Hematopoietic multipotent progenitor cell treated with erythropoietin and hydrocortisone succinate and interleukin-3 and kit ligand, for 15 days (in vitro differentiated cells): ENCODE results near the gene NCOA3.
"Not testable (repeated sequence)": the region's sequence is repeated elsewhere in the genome, so short reads cannot be mapped to it uniquely, and the experiment has no call there.

ENCODE experiments used
- DNase-seq: peaks from one replicate; pipeline ENCODE4 v3.0.0-alpha.2; 2015; ENCODE audit warnings: low spot score

The NCOA3 gene

GRCh38 chr20:47540443-47541354 lies 39.0 kb downstream of the NCOA3 start:
- DNase-seq: no peak

- no peak for DNase-seq
Measured at GRCh38 chr20:47541355-47541922, 39.8 kb downstream of the NCOA3 start.

DNA sequence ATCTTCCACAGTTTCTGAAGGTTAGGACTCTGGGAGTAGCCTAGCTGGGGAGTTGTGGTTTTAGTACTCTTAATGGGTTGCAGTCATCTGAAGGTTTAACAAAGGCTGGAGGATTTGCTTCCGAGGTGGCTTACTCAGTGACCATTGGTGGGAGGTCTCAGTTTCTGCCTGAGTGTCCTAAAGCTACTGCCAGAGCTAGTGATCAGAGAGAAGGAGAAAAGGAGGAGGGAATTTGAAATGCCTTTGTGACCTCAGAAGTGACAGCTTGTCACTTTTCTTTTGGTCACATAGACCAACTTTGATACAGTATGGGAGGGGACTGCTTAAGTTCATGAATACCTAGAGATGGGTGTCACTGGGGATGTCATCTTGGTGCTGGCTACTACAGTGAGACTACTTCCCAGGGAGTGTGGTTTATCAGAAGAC lies 41.3 kb downstream of the NCOA3 start:
- DNase-seq: no peak

- no peak for DNase-seq
Measured at GRCh38 chr20:47544240-47544639, 42.6 kb downstream of the NCOA3 start.

- no peak for DNase-seq
Measured at GRCh38 chr20:47544852-47545251, 43.2 kb downstream of the NCOA3 start.

GRCh38 chr20:47545499-47545898 lies 43.8 kb downstream of the NCOA3 start:
- DNase-seq: no peak

- no peak for DNase-seq
Measured at GRCh38 chr20:47546184-47547033, 44.7 kb downstream of the NCOA3 start.

DNA sequence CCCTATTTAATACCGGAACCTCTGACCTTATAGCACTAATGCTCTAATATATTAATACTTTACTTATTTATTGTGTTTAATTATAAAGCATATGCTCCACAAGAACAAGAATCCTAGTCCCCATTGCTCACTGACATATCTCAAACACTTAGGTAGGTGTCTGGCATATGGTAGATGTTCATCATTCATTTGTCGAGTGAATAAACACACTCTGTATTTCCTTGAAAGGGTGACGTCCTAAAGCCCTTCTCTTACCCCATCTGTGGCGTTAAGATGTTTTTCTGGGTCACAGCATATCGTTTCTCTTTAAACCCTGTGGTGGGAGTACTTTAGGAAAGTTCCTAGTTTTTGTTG lies 45.3 kb downstream of the NCOA3 start:
- no peak for DNase-seq

GRCh38 chr20:47549671-47550070 lies 48.0 kb downstream of the NCOA3 start:
- no peak for DNase-seq

GRCh38 chr20:47551222-47551621 lies 49.5 kb downstream of the NCOA3 start:
- no peak for DNase-seq

GRCh38 chr20:47551841-47552240 lies 50.2 kb downstream of the NCOA3 start:
- no peak for DNase-seq

DNA sequence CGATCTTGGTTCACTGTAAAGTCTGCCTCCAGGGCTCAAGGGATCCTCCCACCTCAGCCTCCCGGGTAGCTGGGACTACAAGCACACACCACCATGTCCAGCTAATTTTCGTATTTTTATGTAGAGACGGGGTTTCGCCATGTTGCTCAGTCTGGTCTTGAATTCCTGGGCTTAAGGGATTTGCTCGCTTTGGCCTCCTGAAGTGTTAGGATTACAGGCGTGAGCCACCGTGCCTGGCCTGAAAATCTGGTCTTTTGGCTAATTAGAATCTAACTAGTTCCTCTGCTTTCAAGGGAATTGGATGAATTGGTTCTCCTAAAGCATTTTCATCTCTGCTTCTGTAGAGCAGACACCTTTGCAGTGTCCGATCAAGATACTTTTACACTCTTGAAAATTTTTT lies 51.3 kb downstream of the NCOA3 start:
- DNase-seq: no peak

DNA sequence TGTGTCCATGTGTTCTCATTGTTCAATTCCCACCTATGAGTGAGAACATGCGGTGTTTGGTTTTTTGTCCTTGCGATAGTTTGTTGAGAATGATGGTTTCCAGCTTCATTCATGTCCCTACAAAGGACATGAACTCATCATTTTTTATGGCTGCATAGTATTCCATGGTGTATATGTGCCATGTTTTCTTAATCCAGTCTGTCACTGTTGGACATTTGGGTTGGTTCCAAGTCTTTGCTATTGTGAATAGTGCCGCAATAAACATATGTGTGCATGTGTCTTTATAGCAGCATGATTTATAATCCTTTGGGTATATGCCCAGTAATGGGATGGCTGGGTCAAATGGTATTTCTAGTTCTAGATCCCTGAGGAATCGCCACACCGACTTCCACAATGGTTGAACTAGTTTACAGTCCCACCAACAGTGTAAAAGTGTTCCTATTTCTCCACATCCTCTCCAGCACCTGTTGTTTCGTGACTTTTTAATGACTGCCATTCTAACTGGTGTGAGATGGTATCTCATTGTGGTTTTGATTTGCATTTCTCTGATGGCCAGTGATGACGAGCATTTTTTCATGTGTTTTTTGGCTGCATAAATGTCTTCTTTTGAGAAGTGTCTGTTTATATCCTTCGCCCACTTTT lies 52.0 kb downstream of the NCOA3 start:
- not testable (repeated sequence) for DNase-seq

DNA sequence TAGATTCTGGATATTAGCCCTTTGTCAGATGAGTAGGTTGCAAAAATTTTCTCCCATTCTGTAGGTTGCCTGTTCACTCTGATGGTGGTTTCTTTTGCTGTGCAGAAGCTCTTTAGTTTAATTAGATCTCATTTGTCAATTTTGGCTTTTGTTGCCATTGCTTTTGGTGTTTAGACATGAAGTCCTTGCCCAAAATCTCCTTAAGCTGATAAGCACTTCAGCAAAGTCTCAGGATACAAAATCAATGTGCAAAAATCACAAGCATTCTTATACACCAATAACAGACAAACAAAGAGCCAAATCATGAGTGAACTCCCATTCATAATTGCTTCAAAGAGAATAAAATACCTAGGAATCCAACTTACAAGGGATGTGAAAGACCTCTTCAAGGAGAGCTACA lies 52.6 kb downstream of the NCOA3 start:
- DNase-seq: not testable (repeated sequence)

- DNase-seq: no peak
Measured at GRCh38 chr20:47557218-47557617, 55.5 kb downstream of the NCOA3 start.

DNA sequence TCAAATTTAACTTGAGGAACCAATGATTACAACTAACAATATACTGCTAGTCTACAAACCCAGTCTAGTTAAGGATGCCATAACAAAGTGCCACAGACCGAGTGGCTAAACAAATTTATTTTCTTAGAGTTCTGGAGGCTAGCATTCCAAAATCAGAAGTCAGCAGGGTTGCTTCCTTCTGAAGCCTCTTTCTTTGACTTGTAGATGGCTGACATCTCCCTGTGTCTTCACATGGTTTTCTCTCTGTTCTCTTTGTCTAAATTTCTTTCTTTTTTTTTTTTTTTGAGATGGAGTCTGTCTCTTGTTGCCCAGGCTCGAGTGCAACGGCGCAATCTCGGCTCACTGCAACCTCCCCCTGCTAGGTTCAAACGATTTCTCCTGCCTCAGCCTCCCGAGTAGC lies 56.1 kb downstream of the NCOA3 start:
- DNase-seq: no peak

GRCh38 chr20:47558295-47559066 lies 56.8 kb downstream of the NCOA3 start:
- DNase-seq: no peak

DNA sequence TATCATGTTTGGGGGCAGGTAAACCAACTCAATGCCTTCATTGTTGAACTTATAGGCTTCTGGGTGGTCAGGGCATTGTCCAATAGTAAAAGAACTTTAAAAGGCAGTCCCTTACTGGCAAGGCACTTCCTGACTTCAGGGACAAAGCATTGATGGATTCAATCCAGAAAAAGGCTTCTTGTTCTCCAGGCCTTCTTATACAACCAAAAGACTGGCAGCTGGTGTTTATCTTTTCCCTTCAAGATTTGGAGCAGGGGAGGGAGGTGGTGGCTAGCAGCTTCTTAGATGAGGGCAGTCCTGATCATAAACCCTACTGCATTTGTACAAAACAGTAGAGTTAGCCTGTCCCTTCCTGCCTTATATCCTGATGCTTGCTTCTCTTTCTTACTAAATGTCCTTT lies 57.5 kb downstream of the NCOA3 start:
- DNase-seq: no peak

GRCh38 chr20:47561180-47561579 lies 59.5 kb downstream of the NCOA3 start:
- no peak for DNase-seq

DNA sequence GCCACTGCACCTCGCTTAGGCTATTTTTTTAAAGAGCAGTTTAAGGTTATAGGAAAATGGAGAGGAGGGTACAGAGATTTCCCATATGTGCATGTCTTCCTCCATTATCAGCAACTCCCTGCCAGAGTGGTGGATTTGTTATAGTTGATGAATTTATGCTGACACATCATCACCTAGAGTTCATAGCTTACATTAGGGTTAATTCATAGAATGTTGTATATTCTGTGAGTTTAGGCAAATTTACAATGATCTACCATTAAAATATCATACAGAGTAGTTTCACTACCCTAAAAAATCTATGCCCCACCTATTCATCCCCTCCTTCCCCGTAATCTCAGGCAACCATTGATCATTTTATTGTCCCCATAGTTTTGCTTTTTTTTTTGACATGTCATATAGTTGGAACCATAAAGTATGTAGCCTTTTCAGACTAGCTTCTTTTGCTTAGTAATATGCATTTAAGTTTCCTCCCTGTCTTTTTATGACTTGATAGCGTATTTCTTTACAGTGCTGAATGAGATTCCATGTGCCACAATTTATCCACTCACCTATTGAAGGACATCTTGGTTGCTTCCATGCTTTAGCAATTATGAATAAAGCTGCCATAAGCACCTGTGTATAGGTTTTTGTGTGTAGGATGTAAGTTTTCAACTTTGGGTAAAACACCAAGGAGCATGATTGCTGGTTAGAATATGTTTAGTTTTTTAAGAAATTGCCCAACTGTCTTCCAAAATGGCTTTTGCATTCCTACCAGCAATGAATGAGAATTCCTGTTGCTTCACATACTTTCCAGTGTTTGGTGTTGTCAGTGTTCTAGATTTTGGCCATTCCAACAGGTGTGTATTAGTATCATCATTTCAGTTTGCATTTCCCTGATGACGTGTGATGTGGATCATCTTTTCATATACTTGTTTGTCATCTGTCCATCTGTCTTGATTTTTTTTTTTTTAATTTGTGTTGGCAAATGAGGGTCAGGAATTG lies 60.2 kb downstream of the NCOA3 start:
- DNase-seq: no peak
